Fibroblast of peridontal ligament (primary cell): ENCODE data around the gene EHBP1.

ENCODE experiments used
- DNase-seq: peaks from one replicate; pipeline ENCODE4 v3.0.0-alpha.2; 2010; ENCODE audit errors: extremely low read depth

EHBP1 gene

DNA sequence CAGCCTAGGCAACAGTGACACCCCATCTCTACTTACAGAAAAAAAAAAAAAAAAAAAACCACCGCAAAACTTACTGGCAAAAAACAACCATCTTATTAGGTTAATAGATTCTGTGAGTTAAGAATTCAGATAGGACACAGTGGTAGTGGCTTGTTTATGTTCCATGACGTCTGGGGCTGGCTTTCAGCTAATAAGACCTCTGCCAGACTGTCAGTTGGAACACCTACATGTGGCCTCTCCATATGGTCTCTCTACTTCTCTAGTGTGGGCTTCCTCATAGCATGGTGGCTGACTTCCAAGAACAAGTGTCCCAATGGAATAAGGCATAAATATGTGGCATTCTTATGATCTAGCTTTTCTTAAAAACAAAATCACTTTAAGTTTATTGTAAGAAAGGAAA lies 251.1 kb downstream of the EHBP1 start:
- DNase-seq: no peak

DNA sequence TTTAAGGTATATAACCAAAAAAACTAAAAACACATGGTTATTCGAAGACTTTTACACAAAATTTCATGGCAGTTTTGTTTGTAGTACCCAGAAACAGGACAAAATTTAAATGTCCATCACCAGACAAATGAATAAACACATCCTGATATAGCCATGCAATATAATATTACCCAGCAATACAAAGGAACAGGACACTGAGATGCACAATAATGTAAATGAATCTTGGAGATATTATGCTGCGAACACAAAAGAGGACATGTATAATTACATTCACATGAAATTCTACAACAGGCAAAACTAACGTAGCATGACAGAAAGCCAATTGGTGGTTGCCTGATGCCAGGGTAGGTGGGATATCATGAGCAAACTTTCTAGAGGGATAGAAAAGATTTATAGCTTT lies 252.7 kb downstream of the EHBP1 start:
- no peak for DNase-seq

GRCh38 chr2:62964050-62964449 lies 258.5 kb downstream of the EHBP1 start:
- no peak for DNase-seq

- DNase-seq: no peak
Observed at GRCh38 chr2:62964671-62965070, 259.2 kb downstream of the EHBP1 start.

DNA sequence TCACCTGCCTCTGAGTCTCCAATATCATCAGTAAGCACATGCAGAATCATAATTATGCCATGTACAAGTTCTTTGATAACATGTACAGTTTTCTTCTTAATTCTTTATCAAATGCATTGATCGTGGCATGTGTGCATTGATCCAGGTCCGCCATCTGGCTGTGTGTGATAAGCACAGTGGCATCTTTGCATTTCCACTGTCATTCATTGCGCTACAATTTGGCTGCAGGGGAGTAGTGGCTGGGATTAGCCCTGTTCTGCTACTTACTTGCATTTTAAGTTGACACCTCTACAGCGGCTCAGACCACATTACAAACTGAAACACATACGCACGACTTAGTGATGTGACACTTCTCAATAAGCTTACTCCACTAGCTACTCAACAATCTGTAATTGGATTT lies 261.5 kb downstream of the EHBP1 start:
- no peak for DNase-seq

- DNase-seq: no peak
Observed at GRCh38 chr2:62968168-62968567, 262.7 kb downstream of the EHBP1 start.

- DNase-seq: no peak
Observed at GRCh38 chr2:62968668-62969067, 263.2 kb downstream of the EHBP1 start.

GRCh38 chr2:62971936-62972335 lies 266.4 kb downstream of the EHBP1 start:
- no peak for DNase-seq

DNA sequence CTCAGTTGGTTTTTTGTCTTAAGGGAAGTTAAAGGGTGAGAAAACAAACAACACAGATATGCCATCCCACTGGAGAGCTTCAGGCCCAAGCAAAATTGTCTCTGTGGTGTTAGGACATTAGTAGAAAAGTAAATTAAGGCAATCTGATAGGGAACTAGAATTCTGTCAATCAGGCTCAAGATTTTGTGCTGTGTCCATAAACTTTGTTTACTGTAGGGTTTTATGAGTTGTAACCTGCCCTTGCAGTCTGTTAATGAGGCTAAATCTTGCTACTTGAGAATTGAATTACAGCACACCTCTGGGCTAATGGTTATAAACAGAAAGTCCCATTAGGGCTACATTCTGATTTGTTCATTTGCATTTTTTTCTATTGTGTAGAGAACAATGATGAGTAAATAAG lies 267.1 kb downstream of the EHBP1 start:
- DNase-seq: no peak

GRCh38 chr2:62974999-62975398 lies 269.5 kb downstream of the EHBP1 start:
- DNase-seq: no peak

DNA sequence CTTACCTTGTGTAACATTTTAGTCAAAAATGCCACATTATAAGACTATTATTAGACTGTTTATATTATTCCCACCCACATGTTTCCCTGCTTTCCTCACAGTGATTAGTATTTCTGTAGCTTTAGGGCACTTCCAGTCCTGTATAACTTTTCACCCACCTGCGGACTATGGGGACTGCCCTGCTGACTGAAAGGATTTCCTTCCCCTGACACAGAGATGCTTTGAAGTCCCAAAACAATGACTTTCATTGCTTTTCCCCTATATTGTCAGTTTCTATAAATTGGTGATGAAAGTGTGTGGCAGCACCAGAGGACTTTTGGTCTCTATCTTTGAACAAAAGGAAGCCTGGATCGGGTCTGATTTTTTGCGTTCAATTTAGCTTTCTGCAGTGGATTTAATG lies 286.1 kb downstream of the EHBP1 start:
- no peak for DNase-seq

- no peak for DNase-seq
Observed at GRCh38 chr2:62992561-62992960, 287.0 kb downstream of the EHBP1 start.

- no peak for DNase-seq
Observed at GRCh38 chr2:62994206-62994605, 288.7 kb downstream of the EHBP1 start.

DNA sequence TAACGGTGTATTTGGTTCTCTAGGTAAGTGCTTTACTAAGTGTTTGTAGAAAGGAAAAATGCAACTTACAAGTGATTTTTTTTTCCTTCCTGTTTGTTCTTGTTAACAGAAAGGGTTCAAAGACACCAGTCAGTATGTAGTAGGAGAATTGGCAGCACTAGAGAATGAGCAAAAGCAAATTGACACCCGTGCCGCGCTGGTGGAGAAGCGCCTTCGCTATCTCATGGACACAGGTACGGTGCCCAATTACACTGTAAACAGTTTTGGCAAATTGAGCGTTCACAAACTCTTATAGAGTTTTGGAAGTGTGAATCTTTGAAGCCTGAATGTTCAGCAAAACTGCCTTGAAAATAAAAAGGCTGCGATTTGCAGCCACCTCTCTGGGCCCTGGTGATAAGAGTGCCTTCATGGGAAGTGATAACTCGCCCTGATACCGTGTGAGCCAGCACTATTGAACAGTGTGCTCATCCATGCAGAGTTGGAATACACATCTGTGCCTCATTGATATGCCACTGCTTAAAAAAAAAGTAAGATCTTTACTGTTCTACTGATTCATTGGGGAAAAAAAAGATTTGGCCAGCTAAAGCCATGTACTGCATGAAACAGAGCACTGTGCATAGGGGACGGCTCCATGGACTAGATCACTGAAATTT lies 291.1 kb downstream of the EHBP1 start:
- no peak for DNase-seq

- no peak for DNase-seq
Observed at GRCh38 chr2:62998949-62999348, 293.4 kb downstream of the EHBP1 start.

DNA sequence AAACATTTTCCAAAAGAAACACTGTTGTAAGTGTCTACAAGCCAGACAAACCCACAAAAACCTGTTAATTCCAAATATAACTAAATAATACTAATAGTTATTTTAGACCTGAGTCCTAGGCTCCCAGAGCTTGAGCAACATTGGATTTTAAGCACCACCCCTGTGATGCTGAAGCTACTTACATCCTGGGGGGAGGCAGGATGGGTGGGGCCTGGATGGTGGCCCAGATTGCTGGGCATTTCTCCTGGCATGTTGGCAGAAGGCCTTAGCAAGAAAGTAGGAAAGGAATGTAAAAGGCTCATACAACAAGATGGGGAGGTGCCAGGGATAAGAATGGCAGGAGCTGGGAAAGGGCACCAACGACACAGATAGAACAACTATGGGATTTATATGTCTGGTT lies 294.4 kb downstream of the EHBP1 start:
- DNase-seq: peak; percentile 50

- peak; percentile 54 for DNase-seq
Observed at GRCh38 chr2:63000801-63001200, 295.3 kb downstream of the EHBP1 start.

GRCh38 chr2:63001576-63001975 lies 296.1 kb downstream of the EHBP1 start:
- no peak for DNase-seq

- DNase-seq: no peak
Observed at GRCh38 chr2:63003351-63003750, 297.8 kb downstream of the EHBP1 start.

- DNase-seq: no peak
Observed at GRCh38 chr2:63007813-63008458, 302.4 kb downstream of the EHBP1 start.

- no peak for DNase-seq
Observed at GRCh38 chr2:63008838-63009237, 303.3 kb downstream of the EHBP1 start.

DNA sequence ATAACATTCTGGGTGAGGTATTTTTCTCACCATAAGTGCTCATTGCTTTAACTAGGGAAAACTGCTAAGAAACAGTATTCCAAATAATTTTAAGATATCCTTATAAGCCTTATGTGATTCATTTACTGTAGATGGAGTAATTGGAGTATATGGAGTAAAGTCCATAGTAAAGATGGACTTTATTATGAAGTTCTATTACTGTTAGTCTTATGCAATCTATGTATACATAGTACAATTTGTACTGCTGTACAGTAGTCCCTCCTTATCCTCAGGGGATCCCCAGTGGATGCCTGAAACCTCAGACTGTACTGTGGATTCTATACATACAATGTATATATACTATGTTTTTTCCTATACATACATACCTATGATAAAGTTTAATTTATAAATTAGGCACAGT lies 304.0 kb downstream of the EHBP1 start:
- DNase-seq: no peak

DNA sequence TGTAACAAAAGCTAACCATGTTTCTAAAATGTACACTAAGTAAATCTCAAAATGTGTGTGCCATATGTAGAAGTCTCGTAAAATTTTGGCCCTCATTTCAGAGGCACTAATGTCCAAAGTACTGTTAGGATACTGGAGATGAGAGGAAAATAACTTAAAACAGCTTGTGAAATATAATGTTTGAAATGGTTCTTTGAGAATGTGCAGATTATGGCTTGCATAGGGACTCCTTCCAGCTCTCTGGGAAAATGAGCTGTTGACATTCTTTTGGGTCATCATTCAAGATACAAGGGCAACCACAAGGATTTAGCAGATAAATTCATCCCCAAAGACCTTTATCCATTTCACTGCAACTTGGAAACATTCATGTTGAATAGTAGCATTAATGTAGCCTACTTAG lies 307.0 kb downstream of the EHBP1 start:
- DNase-seq: peak; percentile 52

GRCh38 chr2:63013438-63013837 lies 307.9 kb downstream of the EHBP1 start:
- no peak for DNase-seq
